ENCODE data around the gene CTSO. TPM values are rescaled to one million over a fixed set of nuclear protein-coding genes. Genes with fewer than 3 reads are reported as not detected.

CTSO gene
- total RNA-seq, 1 donor from 2014 or later = 28.1 TPM

DNA sequence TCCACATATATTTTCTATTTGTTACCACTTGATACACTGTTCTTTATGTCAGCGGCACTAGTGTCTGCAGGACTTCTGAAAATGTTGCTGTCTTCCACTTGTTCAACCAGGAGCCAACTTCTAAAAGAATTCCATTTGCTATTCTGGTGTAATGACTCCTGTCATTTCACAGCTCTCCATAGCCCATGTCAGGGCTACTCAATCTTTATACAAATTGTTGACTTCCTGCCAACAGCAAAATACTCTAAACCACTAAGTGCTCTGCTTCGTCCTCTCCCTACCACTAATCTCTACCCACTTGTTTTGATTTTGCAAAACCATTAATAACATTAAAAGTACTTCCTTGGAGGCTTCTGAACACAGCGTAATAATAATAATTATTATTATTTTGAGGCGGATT lies 7.2 kb downstream of the CTSO start:
- H3K4me3 ChIP-seq = no peak overlapping the region
- intact Hi-C loops (cut with DNase I) = no loop called here
- no peaks in the 10 kb centered on the region for H3K9me3 ChIP-seq
- ATAC-seq = peak; percentile 88 to 96
- no peaks in the 10 kb centered on the region for H3K27me3 ChIP-seq (ENCODE audit: low read depth)
- H3K4me1 ChIP-seq = peaks cover 8% of the 10 kb centered on the region
- H3K27ac ChIP-seq = no peak overlapping the region
- no peak for DNase-seq
- peaks cover 2% of the 10 kb centered on the region for H3K36me3 ChIP-seq
- TF ChIP-seq, protein P1, sequence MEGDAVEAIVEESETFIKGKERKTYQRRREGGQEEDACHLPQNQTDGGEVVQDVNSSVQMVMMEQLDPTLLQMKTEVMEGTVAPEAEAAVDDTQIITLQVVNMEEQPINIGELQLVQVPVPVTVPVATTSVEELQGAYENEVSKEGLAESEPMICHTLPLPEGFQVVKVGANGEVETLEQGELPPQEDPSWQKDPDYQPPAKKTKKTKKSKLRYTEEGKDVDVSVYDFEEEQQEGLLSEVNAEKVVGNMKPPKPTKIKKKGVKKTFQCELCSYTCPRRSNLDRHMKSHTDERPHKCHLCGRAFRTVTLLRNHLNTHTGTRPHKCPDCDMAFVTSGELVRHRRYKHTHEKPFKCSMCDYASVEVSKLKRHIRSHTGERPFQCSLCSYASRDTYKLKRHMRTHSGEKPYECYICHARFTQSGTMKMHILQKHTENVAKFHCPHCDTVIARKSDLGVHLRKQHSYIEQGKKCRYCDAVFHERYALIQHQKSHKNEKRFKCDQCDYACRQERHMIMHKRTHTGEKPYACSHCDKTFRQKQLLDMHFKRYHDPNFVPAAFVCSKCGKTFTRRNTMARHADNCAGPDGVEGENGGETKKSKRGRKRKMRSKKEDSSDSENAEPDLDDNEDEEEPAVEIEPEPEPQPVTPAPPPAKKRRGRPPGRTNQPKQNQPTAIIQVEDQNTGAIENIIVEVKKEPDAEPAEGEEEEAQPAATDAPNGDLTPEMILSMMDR (IDR thresholded peaks at IDR 0.05) = no peak

DNA sequence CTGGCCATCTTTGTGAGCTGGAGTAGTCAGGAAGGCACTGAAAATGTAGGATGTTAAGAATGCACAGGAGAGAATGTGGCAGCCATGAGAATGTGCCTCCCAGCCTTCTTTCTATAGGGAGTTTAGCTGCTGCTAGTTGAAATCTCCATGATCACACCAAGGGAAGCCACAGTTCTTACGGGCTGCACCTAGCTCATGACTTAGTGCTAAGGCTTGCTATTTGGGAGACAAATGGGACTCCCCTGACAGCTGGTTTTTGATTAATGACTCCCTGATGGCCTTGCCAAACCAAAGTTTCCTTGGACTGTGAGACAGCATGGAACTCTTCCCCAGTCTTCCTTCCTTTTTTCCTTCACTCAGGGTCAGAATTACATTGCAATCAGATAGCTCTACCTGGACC lies 9.2 kb downstream of the CTSO start:
- intact Hi-C loops (cut with DNase I) = no loop called here
- peaks cover 8% of the 10 kb centered on the region for H3K4me1 ChIP-seq
- H3K4me3 ChIP-seq = no peak overlapping the region
- no peaks in the 10 kb centered on the region for H3K9me3 ChIP-seq
- H3K36me3 ChIP-seq = peaks cover 20% of the 10 kb centered on the region
- H3K27me3 ChIP-seq (ENCODE audit: low read depth) = no peaks in the 10 kb centered on the region
- TF ChIP-seq, protein P1 (IDR thresholded peaks at IDR 0.05) = no peak
- ATAC-seq = no peak
- no peak for DNase-seq
- H3K27ac ChIP-seq = no peak overlapping the region

DNA sequence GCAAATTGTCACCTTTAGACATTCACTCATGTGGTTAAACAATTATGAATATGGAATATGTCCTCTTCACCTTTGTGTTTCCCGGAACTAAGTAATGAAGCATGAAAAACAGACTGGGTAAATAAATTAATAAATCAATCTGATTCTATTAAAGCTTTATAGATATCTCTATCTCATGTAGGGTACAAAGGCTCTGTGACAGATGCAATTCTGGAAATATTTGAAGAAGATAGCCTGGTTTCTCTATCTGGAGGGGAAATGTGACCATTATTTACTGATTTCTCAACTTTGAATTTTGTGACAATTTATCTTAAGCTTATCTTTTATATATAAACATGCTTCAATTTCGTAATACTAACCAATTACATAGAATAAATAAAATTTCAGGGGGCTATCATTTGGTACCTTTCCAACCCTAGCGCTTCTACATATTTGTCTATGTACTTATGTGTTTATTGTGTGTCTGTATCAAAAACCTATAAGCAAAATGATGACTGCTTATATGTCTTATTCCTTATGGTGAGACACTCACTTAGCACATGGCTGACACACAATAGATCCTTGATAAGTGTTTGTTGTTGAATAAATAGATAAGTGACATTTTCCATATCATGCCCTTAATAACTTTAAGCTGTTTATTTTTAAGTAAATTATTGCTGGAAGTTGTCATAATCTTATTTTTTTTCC lies 9.9 kb downstream of the CTSO start:
- intact Hi-C loops (cut with DNase I) = no loop called here
- TF ChIP-seq, protein P1 (IDR thresholded peaks at IDR 0.05) = no peak

DNA sequence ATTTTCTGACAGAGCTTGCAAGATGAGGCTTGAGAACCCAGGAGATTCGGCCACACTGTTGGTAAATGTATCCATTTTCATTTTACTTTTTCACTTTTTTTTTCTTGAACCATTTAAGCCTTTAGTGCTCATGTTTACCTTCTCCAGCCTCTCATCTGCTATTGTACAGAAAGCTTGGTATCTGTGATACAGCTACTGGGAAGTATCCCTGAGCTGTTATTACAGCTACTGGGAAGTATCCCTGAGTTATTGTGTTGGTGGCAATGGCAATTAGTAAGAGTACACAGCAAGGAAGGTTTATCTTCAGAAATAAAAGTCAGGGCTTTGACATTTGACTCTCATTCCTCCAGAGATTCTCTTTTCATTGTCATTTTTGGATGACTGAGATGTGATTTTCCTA lies 11.8 kb downstream of the CTSO start:
- H3K27me3 ChIP-seq (ENCODE audit: low read depth) = no peaks in the 10 kb centered on the region
- DNase-seq = no peak
- intact Hi-C loops (cut with DNase I) = no loop called here
- no peak overlapping the region for H3K4me3 ChIP-seq
- peaks cover 8% of the 10 kb centered on the region for H3K4me1 ChIP-seq
- H3K36me3 ChIP-seq = peaks cover 34% of the 10 kb centered on the region
- H3K9me3 ChIP-seq = no peaks in the 10 kb centered on the region
- H3K27ac ChIP-seq = no peak overlapping the region
- no peak for ATAC-seq
- TF ChIP-seq, protein P1 (IDR thresholded peaks at IDR 0.05) = no peak

More for the DNA sequence above, 9.9 kb downstream of the CTSO start:
- H3K27me3 ChIP-seq (ENCODE audit: low read depth) = no peaks in the 10 kb centered on the region
- no peak overlapping the region for H3K4me3 ChIP-seq
- no peak for ATAC-seq
- H3K36me3 ChIP-seq = peaks cover 28% of the 10 kb centered on the region
- peaks cover 8% of the 10 kb centered on the region for H3K4me1 ChIP-seq
- H3K9me3 ChIP-seq = no peaks in the 10 kb centered on the region
- DNase-seq = no peak
- H3K27ac ChIP-seq = no peak overlapping the region

DNA sequence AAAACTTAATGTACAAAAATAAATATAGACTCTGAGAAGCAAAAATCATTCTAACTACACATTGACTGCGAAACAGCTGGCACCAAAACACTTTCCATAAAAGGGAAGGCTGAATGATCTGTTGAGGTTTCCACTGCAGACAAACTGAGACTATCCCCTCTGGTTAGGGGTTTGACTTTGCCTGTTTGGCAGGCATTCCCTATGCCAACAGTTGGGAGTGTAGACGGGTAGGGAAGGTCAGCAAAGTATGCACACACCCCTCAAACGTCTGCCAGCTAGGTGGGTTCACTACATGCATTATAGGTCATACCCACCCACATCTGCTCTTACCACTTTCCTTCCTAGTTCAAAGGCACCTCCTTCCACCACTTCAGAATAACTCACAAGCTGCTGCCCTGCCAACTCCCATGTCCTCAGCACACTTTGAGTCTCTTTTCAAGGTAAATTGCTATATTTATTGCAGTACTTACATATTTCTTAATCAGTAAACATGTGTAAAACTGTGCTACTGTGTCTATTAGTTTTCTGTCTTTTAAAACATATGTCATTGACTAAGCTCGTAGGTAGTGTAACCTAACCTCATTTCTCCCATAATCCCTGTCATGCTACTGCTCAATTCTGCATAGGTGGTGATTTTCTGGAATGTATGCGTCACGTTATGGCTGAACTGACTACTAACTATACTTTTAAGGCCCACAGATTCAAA lies 12.4 kb downstream of the CTSO start:
- Histone ChIP-seq H3K27ac (no peak overlapping the region), H3K4me3 (no peak overlapping the region), H3K9me3 (no peaks in the 10 kb centered on the region), H3K36me3 (peaks cover 37% of the 10 kb centered on the region), H3K27me3 (ENCODE audit: low read depth) (no peaks in the 10 kb centered on the region), H3K4me1 (peaks cover 4% of the 10 kb centered on the region)
- TF ChIP-seq, protein P1 (IDR thresholded peaks at IDR 0.05) = no peak
- DNase-seq (no peak), ATAC-seq (no peak)
- intact Hi-C loops (cut with DNase I) = no loop called here

Measured in lower lobe of right lung (tissue), 2 donors.